HG02970 (cell line): Measurements from ENCODE around the gene RAC2.
"Not testable (repeated sequence)": the region's sequence is repeated elsewhere in the genome, so short reads cannot be mapped to it uniquely, and the experiment has no call there.

Experiments
- ATAC-seq: cut with Tn5 transposase; IDR thresholded peaks from one replicate; pipeline ENCODE4 v1.9.1; 2021; ENCODE audit warnings: mild to moderate bottlenecking, moderate library complexity, moderate number of reproducible peaks; ENCODE audit not compliant: unreplicated experiment, low FRiP score

The RAC2 gene

GRCh38 chr22:37237371-37238268, 6.4 kb downstream of the RAC2 start:
- ATAC-seq: no peak

DNA sequence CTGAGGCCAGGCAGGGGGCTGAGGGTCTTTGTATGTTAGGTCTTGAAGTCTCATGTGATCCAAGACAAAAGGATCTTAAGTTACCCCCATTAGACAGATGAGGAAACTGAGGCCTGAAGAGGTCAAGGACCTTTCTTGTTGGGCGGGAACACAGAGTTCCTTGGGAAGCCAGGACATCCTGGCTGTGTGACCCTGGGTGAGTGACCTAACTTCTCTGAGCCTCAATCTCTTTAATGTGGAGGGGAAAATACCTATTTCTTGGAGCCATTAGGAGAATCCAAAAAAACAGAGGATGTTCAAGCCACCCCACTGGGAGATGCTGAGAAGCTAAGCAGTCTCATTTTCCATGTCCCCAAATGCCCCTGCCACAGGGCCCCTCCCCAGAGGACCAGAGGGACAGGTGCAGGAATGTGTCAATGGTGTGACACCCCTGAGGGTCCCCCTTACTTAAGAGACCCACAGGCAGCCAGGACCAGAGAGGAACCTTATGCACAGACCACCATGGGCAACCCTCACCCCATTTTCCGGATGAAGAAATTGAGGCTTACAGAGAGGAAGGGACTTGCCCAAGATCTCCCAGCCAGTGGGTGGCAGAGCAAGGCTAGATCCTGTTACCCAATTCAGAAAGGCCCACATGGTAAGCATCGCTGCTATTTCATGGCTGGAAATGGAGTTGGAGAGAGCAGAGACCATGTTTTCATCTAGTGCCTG, 8.0 kb downstream of the RAC2 start:
- no peak for ATAC-seq

GRCh38 chr22:37234736-37235711, 9.0 kb downstream of the RAC2 start:
- ATAC-seq: no peak

GRCh38 chr22:37233751-37234631, 10.1 kb downstream of the RAC2 start:
- ATAC-seq: no peak

- ATAC-seq: not testable (repeated sequence)
Observed at GRCh38 chr22:37233371-37233750, 10.7 kb downstream of the RAC2 start.

DNA sequence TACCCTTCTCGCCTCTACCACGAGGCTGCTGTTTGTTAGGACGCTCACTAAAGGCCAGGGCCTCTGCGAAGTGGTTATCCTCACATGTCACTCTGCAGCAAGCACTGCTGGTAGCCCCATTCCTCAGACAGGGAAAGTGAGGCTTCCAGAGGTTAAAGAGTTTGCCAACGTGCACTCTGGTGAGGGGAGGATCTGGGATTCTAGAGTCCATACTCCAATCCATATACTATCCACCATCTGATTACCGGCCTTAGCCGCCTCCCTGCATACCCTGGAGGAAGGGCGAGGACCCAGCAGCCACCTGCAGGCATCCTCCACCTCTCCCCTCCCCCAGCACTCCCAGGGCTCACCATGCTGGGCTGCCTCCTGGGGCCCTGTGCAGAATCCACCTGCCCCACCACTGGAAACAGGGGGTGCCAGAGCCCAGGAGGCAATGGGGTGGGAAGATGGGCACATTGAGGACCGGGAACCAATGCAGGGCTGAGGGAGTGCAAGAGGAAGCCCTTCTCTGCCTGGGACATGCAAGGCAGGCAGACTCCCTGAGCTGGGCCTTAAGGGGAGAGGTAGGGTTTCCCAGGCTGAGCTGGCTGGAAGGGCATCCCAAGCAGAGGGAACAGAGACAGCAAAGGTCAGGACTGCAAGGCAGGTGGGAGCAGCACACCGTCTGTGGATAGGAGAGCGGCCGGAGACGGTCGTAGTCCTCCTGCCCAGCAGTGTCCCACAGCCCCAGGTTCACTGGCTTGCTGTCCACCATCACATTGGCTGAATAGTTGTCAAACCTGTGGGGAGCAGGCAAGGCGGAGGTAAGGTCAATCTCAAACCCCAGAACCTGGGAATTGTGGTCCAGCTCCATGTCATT, 11.7 kb downstream of the RAC2 start:
- no peak for ATAC-seq

- no peak for ATAC-seq
Observed at GRCh38 chr22:37231406-37232139, 12.5 kb downstream of the RAC2 start.

DNA sequence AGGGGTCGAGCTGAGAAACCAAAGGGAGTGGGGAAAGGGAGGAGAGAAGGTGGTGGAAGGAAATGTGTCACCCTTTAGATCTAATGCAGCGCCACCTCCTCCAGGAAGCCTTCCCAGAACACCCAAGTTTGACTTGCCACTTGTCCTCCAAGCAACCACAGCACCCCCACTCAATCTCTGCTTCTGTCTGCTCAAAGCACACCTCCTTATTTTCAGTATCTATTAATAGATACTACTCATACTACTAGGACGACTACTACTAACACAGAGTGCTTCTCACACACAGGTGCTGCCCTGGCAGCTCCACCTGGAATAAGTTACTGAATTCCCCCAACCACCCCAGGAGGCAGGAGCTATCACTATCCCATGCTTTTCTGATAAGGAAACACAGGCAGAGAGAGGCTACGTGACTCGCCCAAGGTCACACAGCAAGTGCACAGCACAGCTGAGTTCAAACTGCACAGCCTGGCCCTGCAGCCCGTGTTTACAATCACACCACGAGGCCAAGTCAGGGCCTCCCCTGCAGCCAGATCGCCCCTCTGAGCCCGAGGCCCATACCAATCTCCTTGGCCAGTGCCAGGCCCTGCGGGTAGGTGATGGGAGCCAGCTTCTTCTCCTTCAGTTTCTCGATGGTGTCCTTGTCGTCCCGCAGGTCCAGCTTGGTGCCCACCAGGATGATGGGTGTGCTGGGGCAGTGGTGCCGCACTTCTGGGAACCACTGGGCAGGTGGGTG, 13.2 kb downstream of the RAC2 start:
- ATAC-seq: peak; percentile 46

DNA sequence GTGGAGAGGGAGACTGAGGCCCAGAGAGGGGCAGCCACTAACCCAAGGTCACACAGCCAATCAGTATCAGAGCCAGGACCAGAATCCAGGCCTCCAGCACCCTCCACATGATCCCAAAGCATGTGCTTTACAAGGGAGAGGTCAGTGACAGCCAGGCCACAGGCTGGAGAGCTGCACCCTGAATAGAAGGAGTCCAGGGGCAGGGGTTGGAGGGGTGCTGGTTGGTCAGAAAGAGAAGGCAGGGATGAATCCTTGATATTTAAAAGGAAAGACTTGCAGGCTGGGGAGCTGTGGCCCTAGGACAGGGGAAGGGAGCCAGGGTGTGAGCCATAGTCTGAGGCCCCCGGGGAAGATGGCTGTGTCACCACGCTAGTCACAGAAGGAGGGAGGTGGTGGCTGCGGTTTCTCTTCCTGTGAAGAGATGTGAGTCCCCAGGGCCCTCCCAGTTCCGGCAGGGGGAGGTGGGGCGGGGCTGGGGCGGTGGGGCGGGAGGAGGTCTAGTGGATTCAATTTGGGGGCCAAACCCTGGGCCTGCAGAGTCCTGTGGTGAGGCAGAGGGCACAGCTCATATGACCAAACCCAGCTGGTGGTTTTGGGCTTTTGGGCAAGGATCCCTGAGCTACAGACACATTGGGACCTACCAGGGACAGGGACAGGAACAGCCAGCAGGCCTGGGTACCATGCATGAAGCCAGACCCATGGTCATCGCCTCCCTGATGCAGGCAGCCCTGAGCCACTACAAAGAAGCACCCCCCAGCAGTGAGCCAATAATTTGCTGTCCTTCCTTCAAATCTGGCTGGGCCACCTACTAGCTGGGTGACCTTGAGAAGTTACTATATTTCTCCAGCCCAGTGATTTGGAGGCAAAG, 14.0 kb downstream of the RAC2 start:
- peak; percentile 42 for ATAC-seq

GRCh38 chr22:37229012-37229804, 14.9 kb downstream of the RAC2 start:
- no peak for ATAC-seq

DNA sequence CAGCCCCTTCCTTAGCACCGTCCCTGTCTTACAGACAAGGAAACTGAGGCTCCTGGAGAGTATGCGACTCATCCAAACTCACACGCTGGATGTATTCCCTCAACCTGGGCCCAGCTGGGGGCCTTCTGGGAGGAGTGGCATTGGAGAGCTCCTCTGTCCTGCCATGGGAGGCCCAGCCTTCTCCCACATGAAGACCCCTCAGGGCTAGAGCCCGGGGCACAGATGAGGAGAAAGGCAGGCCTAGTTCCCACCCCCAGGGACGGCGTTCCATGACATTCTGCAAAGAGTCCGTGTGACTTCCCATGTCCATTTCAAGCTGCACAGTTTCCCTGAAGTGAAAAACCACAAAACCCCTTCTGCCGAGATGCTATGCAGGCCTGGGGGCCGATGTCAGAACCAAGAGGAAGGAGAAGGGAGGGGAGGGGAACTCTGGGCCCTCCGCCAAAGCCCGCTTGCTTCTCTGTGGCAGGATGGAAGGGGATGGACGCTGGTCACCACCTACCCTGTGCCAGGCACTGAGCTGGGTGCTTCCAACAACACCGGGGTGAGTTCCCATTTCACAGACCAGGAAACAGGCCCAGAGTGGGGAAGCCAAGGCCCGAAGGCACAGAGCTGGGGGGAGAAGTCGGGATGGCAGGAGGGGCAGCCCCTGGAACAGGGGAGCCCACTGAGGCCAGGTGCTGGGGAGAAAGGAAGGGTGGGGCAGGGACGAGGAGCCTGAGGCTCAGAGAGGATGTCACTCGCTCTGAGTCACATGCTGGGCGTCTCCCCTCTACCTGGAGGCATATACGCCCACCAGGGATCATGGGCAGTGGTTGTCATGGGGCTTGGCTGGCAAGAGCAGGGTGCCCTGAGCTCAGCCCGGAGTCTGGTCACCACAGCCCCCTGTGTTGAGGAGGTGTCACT, 15.7 kb downstream of the RAC2 start:
- ATAC-seq: no peak

DNA sequence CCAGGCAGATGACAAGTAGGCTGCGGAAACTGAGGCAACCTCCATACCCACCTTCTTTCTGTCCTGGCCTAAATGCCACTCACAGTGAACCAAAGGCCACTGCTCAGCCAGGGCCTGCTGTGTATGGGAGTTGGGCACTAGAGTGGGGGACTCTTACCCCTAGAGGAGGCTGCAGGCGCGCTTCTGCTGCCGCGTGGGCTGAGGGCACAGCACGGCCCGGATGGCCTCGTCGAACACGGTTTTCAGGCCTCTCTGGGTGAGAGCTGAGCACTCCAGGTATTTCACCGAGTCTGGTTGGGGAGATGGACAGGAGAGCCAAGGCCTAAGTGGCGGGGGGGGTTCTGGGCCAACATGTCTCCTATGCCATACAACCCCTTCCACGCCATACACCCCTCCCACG, 17.6 kb downstream of the RAC2 start:
- no peak for ATAC-seq

DNA sequence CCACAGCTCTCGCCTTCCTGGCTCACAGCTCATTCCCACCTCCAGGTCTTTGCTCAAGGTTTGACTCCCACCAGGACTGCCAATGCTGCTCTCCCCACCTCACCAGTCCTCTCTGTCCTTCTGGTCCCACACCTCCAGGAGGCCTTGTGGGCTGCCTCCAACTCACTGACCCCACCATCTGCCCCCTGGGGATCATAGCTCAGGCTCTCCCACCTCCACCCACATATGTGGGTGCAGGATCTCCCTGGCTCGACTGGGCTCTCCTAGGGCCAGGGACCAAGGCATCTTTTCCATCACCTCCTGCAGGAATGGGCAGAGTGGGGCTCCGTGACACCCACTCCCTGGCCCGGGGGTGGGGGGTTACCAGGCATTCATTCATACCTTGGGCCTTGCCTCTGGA, 18.0 kb downstream of the RAC2 start:
- ATAC-seq: no peak

DNA sequence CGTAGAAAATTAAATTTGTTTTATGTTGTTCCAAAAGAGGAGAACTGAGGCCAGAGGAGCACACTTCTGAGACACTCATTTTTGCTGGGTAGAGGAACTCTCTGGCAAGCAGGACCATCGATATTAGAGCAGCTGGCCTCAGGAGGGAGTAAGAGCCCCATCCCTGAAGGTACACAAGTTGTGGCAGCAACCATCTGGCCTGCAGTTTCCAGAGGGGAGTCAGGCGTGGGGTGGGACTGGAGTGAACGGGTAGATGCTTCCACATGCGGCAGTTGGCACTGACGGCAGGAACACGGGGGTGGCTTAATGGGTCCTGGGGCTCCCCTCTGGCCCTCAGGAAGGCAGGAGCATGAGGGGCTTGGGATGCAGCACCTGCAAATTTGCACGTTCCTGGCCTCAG, 18.6 kb downstream of the RAC2 start:
- ATAC-seq: no peak
